OCI-LY3 (cell line): ENCODE data around the gene NRG3.
"Not testable (repeated sequence)": the region's sequence is repeated elsewhere in the genome, so short reads cannot be mapped to it uniquely, and the experiment has no call there.

Experiments
- H2AFZ ChIP-seq: fragments of 200-600, 300-600 bp; shearing (Covaris generic); 2 replicates; pipeline ENCODE4 v1.6.0; 2014; ENCODE audit warnings: antibody characterized with exemption, low read depth, low read length
- H3K27ac ChIP-seq: fragments of 200-600, 300-600 bp; sonication (generic); 2 replicates; pipeline ENCODE4 v1.5.1; 2014; ENCODE audit warnings: mild to moderate bottlenecking, low read length, moderate library complexity, mixed read lengths
- H3K27me3 ChIP-seq: fragments of 200-600, 300-600 bp; sonication (generic); 2 replicates; pipeline ENCODE4 v1.6.1; 2014; ENCODE audit warnings: low read depth, low read length, mixed read lengths
- H3K36me3 ChIP-seq: fragments of 200-600, 300-600 bp; sonication (generic); replicated peaks from 2 replicates; pipeline ENCODE3; 2014; ENCODE audit warnings: low read depth, low read length, mixed read lengths
- H3K4me1 ChIP-seq: fragments of 300-600, 200-600 bp; sonication (generic); 2 replicates; pipeline ENCODE4 v1.6.1; 2014; ENCODE audit warnings: low read length, mixed read lengths
- H3K4me2 ChIP-seq: fragments of 200-600, 300-600 bp; sonication (generic); 2 replicates; pipeline ENCODE4 v1.6.1; 2014; ENCODE audit warnings: low read length, mixed read lengths
- H3K4me3 ChIP-seq: fragments of 300-600, 200-600 bp; sonication (generic); 2 replicates; pipeline ENCODE4 v1.5.1; 2014; ENCODE audit warnings: antibody characterized with exemption, mild to moderate bottlenecking, low read length, moderate library complexity
- H3K79me2 ChIP-seq: fragments of 300-600, 200-600 bp; shearing (Covaris generic); 2 replicates; pipeline ENCODE4 v1.6.1; 2014; ENCODE audit warnings: mild to moderate bottlenecking, low read length, mixed read lengths
- H3K9ac ChIP-seq: fragments of 300-600, 200-600 bp; shearing (Covaris generic); 2 replicates; pipeline ENCODE4 v1.6.0; 2014; ENCODE audit warnings: mild to moderate bottlenecking, low read length, moderate library complexity
- H3K9me3 ChIP-seq: fragments of 200-600, 300-600 bp; shearing (Covaris generic); 2 replicates; pipeline ENCODE4 v1.6.1; 2014; ENCODE audit warnings: low read length, mixed read lengths; ENCODE audit not compliant: insufficient read depth
- H4K20me1 ChIP-seq: fragments of 200-600, 300-600 bp; sonication (generic); 2 replicates; pipeline ENCODE4 v1.6.1; 2016; ENCODE audit warnings: low read length, mixed read lengths; ENCODE audit not compliant: insufficient read depth
- EZH2phosphoT487 ChIP-seq: fragments of 200-600 bp; shearing (Covaris generic); IDR thresholded peaks from 2 replicates; pipeline ENCODE4 v1.6.1; 2018; ENCODE audit warnings: antibody characterized with exemption, mixed run types, low read depth
- TF ChIP-seq, protein P1 (sequence below): fragments of 200-600, 300-600 bp; sonication (generic); IDR thresholded peaks from 2 replicates; pipeline ENCODE4 v1.5.1; 2014; ENCODE audit warnings: antibody characterized with exemption, low read length, low read depth

Gene NRG3

DNA sequence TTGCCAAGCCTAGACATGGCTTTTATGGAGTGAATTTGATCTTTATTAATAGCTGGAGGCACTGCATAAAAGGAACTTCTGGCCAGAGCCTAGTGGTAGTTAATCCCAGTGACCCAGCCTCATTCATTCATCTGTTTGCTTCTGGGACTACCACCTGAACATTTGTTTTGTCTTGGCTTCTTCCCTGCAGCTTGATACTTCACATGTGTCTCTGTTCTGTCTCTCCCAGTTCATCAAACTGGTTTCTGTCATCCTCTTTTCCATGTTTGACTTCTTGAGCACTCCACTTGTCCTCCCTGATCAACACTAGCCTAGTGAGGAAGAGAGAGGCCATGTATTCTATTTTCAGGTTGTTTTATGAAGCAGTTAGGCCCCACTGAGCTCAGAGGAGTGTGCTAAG is 163.6 kb downstream of the NRG3 start:
- Histone ChIP-seq H3K9me3 (no peaks in the 10 kb centered on the region), H3K27me3 (no peaks in the 10 kb centered on the region), H3K4me1 (no peaks in the 10 kb centered on the region), H3K79me2 (no peaks in the 10 kb centered on the region), H3K4me3 (no peak overlapping the region), H3K27ac (no peak overlapping the region), H3K36me3 (no peaks in the 10 kb centered on the region), H2AFZ (no peak overlapping the region), H4K20me1 (no peaks in the 10 kb centered on the region), H3K9ac (no peak overlapping the region), H3K4me2 (no peak overlapping the region)
- TF ChIP-seq EZH2phosphoT487: no peak
- TF ChIP-seq, protein P1, sequence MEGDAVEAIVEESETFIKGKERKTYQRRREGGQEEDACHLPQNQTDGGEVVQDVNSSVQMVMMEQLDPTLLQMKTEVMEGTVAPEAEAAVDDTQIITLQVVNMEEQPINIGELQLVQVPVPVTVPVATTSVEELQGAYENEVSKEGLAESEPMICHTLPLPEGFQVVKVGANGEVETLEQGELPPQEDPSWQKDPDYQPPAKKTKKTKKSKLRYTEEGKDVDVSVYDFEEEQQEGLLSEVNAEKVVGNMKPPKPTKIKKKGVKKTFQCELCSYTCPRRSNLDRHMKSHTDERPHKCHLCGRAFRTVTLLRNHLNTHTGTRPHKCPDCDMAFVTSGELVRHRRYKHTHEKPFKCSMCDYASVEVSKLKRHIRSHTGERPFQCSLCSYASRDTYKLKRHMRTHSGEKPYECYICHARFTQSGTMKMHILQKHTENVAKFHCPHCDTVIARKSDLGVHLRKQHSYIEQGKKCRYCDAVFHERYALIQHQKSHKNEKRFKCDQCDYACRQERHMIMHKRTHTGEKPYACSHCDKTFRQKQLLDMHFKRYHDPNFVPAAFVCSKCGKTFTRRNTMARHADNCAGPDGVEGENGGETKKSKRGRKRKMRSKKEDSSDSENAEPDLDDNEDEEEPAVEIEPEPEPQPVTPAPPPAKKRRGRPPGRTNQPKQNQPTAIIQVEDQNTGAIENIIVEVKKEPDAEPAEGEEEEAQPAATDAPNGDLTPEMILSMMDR: no peak

DNA sequence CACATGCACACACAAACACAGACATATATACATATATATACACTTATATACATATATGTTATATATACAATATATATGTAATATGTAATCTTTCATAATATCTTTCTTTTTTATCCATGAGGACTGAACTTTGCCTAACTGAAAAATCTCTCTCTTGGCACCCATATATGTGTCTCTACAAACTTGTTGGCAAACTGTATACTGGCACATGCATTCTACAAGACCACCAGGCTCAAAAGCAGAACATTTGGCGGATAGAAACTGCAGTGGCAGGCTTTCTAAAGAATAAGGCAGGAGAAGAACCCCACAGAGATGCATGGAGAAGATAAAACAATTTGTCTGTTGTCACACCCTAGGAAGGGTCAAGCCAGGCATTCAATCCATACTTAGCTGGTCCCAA is 165.3 kb downstream of the NRG3 start:
- no peak for TF ChIP-seq EZH2phosphoT487
- TF ChIP-seq, protein P1: no peak
- no peaks in the 10 kb centered on the region for H3K9me3 ChIP-seq
- no peaks in the 10 kb centered on the region for H3K4me1 ChIP-seq
- no peaks in the 10 kb centered on the region for H3K36me3 ChIP-seq
- H3K27me3 ChIP-seq: no peaks in the 10 kb centered on the region
- no peaks in the 10 kb centered on the region for H4K20me1 ChIP-seq
- H3K4me2 ChIP-seq: no peak overlapping the region
- H3K4me3 ChIP-seq: no peak overlapping the region
- H3K79me2 ChIP-seq: no peaks in the 10 kb centered on the region
- H2AFZ ChIP-seq: no peak overlapping the region
- H3K27ac ChIP-seq: no peak overlapping the region
- H3K9ac ChIP-seq: no peak overlapping the region

DNA sequence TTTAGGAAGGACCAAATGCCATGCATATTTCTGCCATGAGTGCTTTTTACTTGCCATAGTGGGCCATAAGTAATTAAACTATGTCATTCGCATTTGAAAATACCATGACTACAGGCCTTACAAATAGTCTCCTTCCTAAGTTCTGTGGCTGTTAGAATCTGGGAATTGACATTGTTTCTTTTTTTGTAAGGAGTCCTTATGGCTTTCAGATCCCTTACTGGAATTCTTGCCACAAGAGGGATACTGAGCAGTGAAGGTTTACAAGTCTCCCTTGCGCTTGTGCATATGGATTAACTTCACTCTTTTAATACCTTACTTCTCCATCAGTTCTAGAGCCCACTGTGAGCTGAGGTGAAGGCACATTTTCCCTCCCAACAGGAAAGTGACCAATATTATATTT is 166.0 kb downstream of the NRG3 start:
- H4K20me1 ChIP-seq: no peaks in the 10 kb centered on the region
- TF ChIP-seq EZH2phosphoT487: no peak
- TF ChIP-seq, protein P1: no peak

DNA sequence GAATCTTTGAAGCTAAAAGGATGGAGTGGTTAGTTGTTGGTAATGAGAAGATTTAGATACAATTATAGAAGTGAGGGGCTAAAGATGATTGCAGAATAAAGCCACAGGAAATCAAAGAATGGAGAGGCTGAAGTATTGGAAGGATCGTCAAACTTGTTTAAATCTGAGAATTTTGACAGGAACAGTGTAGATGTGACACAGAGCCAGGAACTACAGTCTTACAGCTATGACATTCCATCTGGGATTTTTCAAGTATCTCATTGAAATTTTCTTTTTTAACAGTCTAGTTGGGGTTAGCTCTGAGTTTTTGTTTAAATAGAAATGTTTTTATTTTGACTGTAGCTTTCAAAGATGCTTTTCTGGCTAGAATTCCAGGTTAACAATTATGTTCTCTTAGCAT is 181.4 kb downstream of the NRG3 start:
- Histone ChIP-seq H3K36me3 (no peaks in the 10 kb centered on the region), H3K27ac (no peak overlapping the region), H3K79me2 (no peaks in the 10 kb centered on the region), H3K4me1 (no peaks in the 10 kb centered on the region), H2AFZ (no peak overlapping the region), H3K9me3 (no peaks in the 10 kb centered on the region), H3K4me2 (no peak overlapping the region), H3K9ac (no peak overlapping the region), H3K27me3 (no peaks in the 10 kb centered on the region), H3K4me3 (no peak overlapping the region), H4K20me1 (no peaks in the 10 kb centered on the region)
- TF ChIP-seq EZH2phosphoT487: no peak
- TF ChIP-seq, protein P1: no peak

More for the DNA sequence above, 166.0 kb downstream of the NRG3 start:
- Histone ChIP-seq H3K4me2 (no peak overlapping the region), H3K36me3 (no peaks in the 10 kb centered on the region), H3K27me3 (no peaks in the 10 kb centered on the region), H3K4me3 (no peak overlapping the region), H3K79me2 (no peaks in the 10 kb centered on the region), H3K9ac (no peak overlapping the region), H3K4me1 (no peaks in the 10 kb centered on the region), H2AFZ (no peak overlapping the region), H3K9me3 (no peaks in the 10 kb centered on the region), H3K27ac (no peak overlapping the region)

DNA sequence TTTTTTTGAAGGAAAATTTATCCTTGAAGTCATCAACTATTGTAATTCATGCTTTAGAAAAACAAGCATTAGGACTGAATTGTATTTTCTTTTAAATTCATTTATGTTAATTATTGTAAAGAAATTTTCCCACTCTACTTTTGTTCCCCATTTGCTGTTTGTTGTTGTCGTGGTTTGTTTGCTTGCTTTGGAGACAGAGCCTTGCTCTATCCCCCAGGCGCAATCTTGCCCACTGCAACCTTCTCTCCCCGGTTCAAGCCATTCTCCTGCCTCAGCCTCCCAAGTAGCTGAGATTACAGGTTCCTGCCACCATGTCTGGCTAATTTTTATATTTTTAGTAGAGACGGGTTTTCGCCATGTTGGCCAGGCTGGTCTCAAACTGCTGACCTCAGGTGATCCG is 192.2 kb downstream of the NRG3 start:
- peaks cover 10% of the 10 kb centered on the region for H3K4me1 ChIP-seq
- H3K27ac ChIP-seq, H3K9ac ChIP-seq, H3K79me2 ChIP-seq, H3K9me3 ChIP-seq, H2AFZ ChIP-seq, H3K36me3 ChIP-seq, H3K4me2 ChIP-seq, H3K4me3 ChIP-seq, H4K20me1 ChIP-seq, H3K27me3 ChIP-seq: not testable (repeated sequence)
